HCT116 (cell line): ENCODE results near the gene NANOGP8. TPM values are rescaled to one million over a fixed set of nuclear protein-coding genes. Genes with fewer than 3 reads are reported as not detected.

Source experiments
- ATAC-seq: fragments of 200-7000 bp; cut with Tn5 transposase; 2 replicates; pipeline ENCODE4 v1.9.1; 2020; ENCODE audit warnings: mild to moderate bottlenecking, moderate library complexity
- BruUV-seq: library from RNA; stranded (reverse); fragments of 400-500 nt; replicated peaks from 2 replicates; lab custom pipeline; 2021; lab: Mats Ljungman, UMichigan
- CTCF ChIA-PET: fragments of 300-600 bp; sonication (Branson Sonifier 250); formaldehyde crosslinking; loops from one replicate; lab custom pipeline; 2021; ENCODE audit warnings: antibody characterized with exemption; lab: Charles Lee
- POLR2A ChIA-PET: fragments of 300-600, 350-600 bp; sonication (Branson Sonifier 250); formaldehyde crosslinking; loops from one replicate; lab custom pipeline; 2021; ENCODE audit warnings: antibody characterized with exemption; lab: Charles Lee
- RAD21 ChIA-PET, 2 experiments: fragments of 300-600 bp; sonication (Branson Sonifier 250); formaldehyde crosslinking; loops; one replicate each; lab custom pipeline; 2023; ENCODE audit warnings: low total read pairs in 2 of 2; ENCODE audit not compliant: uncharacterized antibody in 2 of 2, unreplicated experiment in 2 of 2, low non-redundant PET in 1 of 2; lab: Charles Lee
- DNase-seq: peaks from one replicate; pipeline ENCODE4 v3.0.0-alpha.2; 2010; ENCODE audit warnings: low read depth, low spot score
- H2AFZ ChIP-seq: fragments of 200-600 bp; shearing (Covaris generic), sonication (generic); 2 replicates; pipeline ENCODE4 v1.6.1; 2017; ENCODE audit warnings: low read depth, mixed run types, mixed read lengths, antibody characterized with exemption, low read length; ENCODE audit not compliant: poor library complexity, severe bottlenecking
- H3K27ac ChIP-seq: 2 replicates; pipeline ENCODE4 v1.5.1; 2012; ENCODE audit warnings: low read depth, low read length
- H3K27me3 ChIP-seq: fragments of 200-600 bp; sonication (generic); 2 replicates; pipeline ENCODE4 v1.6.1; 2016; ENCODE audit warnings: mixed run types, low read length, mixed read lengths; ENCODE audit not compliant: insufficient read depth
- H3K36me3 ChIP-seq, 2 experiments: fragments of 200-500 bp in 1 of 2; fragments of 200-600 bp in 1 of 2; sonication (Bioruptor generic) in 1 of 2; sonication (generic) in 1 of 2; 2 replicates each; pipeline versions ENCODE4 v1.5.1 to v1.6.1; 2014 to 2016; ENCODE audit warnings: low read length in 2 of 2, inconsistent platforms in 1 of 2, mixed read lengths in 1 of 2, mixed run types in 1 of 2; ENCODE audit not compliant: insufficient read depth in 2 of 2, control insufficient read depth in 1 of 2
- H3K4me1 ChIP-seq, 2 experiments: fragments of 200-600 bp in 1 of 2; sonication (generic) in 1 of 2; 2 replicates each; pipeline versions ENCODE4 v1.5.1 to v1.6.1; 2012 to 2017; ENCODE audit warnings: low read length in 2 of 2, inconsistent platforms in 1 of 2, mild to moderate bottlenecking in 1 of 2, mixed read lengths in 1 of 2, mixed run types in 1 of 2, moderate library complexity in 1 of 2; ENCODE audit not compliant: insufficient read depth in 2 of 2, control insufficient read depth in 1 of 2
- H3K4me2 ChIP-seq: fragments of 200-600 bp; sonication (generic); 2 replicates; pipeline ENCODE4 v1.6.1; 2017; ENCODE audit warnings: mixed run types, low read length, mixed read lengths
- H3K4me3 ChIP-seq, 2 experiments: fragments of 200-600 bp in 1 of 2; sonication (generic) in 1 of 2; replicated peaks in 1 of 2; 2 replicates each; pipeline ENCODE4 v1.5.1; 2011 to 2016; ENCODE audit warnings: low read length in 2 of 2, control low read depth in 1 of 2, low read depth in 1 of 2, mild to moderate bottlenecking in 1 of 2, mixed read lengths in 1 of 2, mixed run types in 1 of 2
- H3K79me2 ChIP-seq: fragments of 200-600 bp; sonication (generic); 2 replicates; pipeline ENCODE4 v1.6.1; 2017; ENCODE audit warnings: mild to moderate bottlenecking, mixed run types, low read length, moderate library complexity, mixed read lengths; ENCODE audit not compliant: insufficient read depth
- H3K9ac ChIP-seq: fragments of 200-600 bp; sonication (generic); 2 replicates; pipeline ENCODE4 v1.6.1; 2016; ENCODE audit warnings: low read length, mixed read lengths
- H3K9me2 ChIP-seq: fragments of 200-600 bp; sonication (generic), shearing (Covaris generic); 2 replicates; pipeline ENCODE4 v1.6.1; 2017; ENCODE audit warnings: mixed run types, mild to moderate bottlenecking, moderate library complexity; ENCODE audit not compliant: insufficient read depth
- H3K9me3 ChIP-seq, 2 experiments: fragments of 200-500 bp in 1 of 2; fragments of 200-600 bp in 1 of 2; sonication (Bioruptor generic) in 1 of 2; sonication (generic) in 1 of 2; 2 replicates each; pipeline ENCODE4 v1.6.1; 2014 to 2017; ENCODE audit warnings: low read length in 2 of 2, mixed read lengths in 2 of 2, inconsistent platforms in 1 of 2, low read depth in 1 of 2, mild to moderate bottlenecking in 1 of 2, mixed run types in 1 of 2, moderate library complexity in 1 of 2; ENCODE audit not compliant: control insufficient read depth in 1 of 2, insufficient read depth in 1 of 2
- H4K20me1 ChIP-seq: fragments of 200-600 bp; sonication (generic), shearing (Covaris generic); 2 replicates; pipeline ENCODE4 v1.6.1; 2017; ENCODE audit warnings: mixed run types, mild to moderate bottlenecking, moderate library complexity; ENCODE audit not compliant: insufficient read depth
- CBX3 ChIP-seq: IDR thresholded peaks from 2 replicates; pipeline ENCODE4 v1.6.1; 2012; ENCODE audit warnings: low read depth
- CEBPB ChIP-seq: IDR thresholded peaks from 2 replicates; pipeline ENCODE4 v1.6.1; 2012; ENCODE audit warnings: low read depth
- EGR1 ChIP-seq: IDR thresholded peaks from 2 replicates; pipeline ENCODE4 v1.6.1; 2012; ENCODE audit warnings: low read depth
- ELF1 ChIP-seq: IDR thresholded peaks from 2 replicates; pipeline ENCODE4 v1.6.1; 2012; ENCODE audit warnings: low read depth, borderline replicate concordance
- EZH2 ChIP-seq: fragments of 200-600 bp; sonication (generic); IDR thresholded peaks from 2 replicates; pipeline ENCODE4 v1.6.1; 2017; ENCODE audit warnings: antibody characterized with exemption, mixed run types
- FOSL1 ChIP-seq: IDR thresholded peaks from 2 replicates; pipeline ENCODE4 v1.6.1; 2012; ENCODE audit warnings: low read depth
- JUND ChIP-seq: IDR thresholded peaks from 2 replicates; pipeline ENCODE4 v1.6.1; 2012
- POLR2A ChIP-seq: IDR thresholded peaks from 2 replicates; pipeline ENCODE4 v1.7.0; 2011; ENCODE audit warnings: borderline replicate concordance; ENCODE audit not compliant: insufficient read depth, insufficient read length; ENCODE audit errors: extremely low read depth
- RAD21 ChIP-seq: IDR thresholded peaks from 2 replicates; pipeline ENCODE4 v1.6.1; 2012; ENCODE audit warnings: low read depth, mild to moderate bottlenecking
- SP1 ChIP-seq: IDR thresholded peaks from 2 replicates; pipeline ENCODE4 v1.6.1; 2012; ENCODE audit warnings: low read depth
- SRF ChIP-seq: IDR thresholded peaks from 2 replicates; pipeline ENCODE4 v1.6.1; 2012; ENCODE audit warnings: low read depth
- YY1 ChIP-seq: IDR thresholded peaks from 2 replicates; pipeline ENCODE4 v1.6.1; 2011; ENCODE audit warnings: low read length, low read depth, moderate library complexity, mild to moderate bottlenecking; ENCODE audit not compliant: insufficient replicate concordance; ENCODE audit errors: extremely low read depth
- ZFX ChIP-seq: fragments of 450-650 bp; IDR thresholded peaks from 2 replicates; pipeline ENCODE4 v1.6.1; 2017
- ZNF274 ChIP-seq: fragments of 200-500 bp; sonication (Bioruptor generic); IDR thresholded peaks from 2 replicates; pipeline ENCODE4 v1.6.1; 2014; ENCODE audit warnings: mild to moderate bottlenecking, low read depth, low read length, inconsistent platforms
- intact Hi-C: fragments of 100-400 bp; cut with micrococcal nuclease; formaldehyde crosslinking; loops from 2 replicates; pipeline ENCODE4 v1.10.0; 2022
- total RNA-seq: library from RNA; stranded (reverse); gene quantifications from one replicate; pipeline ENCODE4 v1.2.1, GENCODE V29; 2021; ENCODE audit not compliant: unreplicated experiment
- TF ChIP-seq, protein P1 (sequence below): IDR thresholded peaks from 2 replicates; pipeline ENCODE4 v1.6.1; 2012; ENCODE audit warnings: low read depth
- TF ChIP-seq, protein P2 (sequence below), 3 experiments: fragments of 200-600 bp in 1 of 3; sonication (generic) in 1 of 3; IDR thresholded peaks in 2 of 3; conservative IDR thresholded peaks in 1 of 3; 2 replicates each; pipeline ENCODE4 v1.5.1; 2012 to 2017; ENCODE audit warnings: low read depth in 2 of 3, low read length in 2 of 3, antibody characterized with exemption in 1 of 3, borderline replicate concordance in 1 of 3, control low read depth in 1 of 3, mild to moderate bottlenecking in 1 of 3, mixed read lengths in 1 of 3, mixed run types in 1 of 3, moderate library complexity in 1 of 3; ENCODE audit not compliant: insufficient read depth in 1 of 3
- TF ChIP-seq, protein P3 (sequence below): IDR thresholded peaks from 2 replicates; pipeline ENCODE4 v1.6.1; 2012
- TF ChIP-seq, protein P4 (sequence below): IDR thresholded peaks from 2 replicates; pipeline ENCODE4 v1.6.1; 2011; ENCODE audit warnings: mild to moderate bottlenecking, low read length, moderate library complexity; ENCODE audit not compliant: insufficient replicate concordance; ENCODE audit errors: extremely low read depth
- TF ChIP-seq, protein P5 (sequence below): IDR thresholded peaks from 2 replicates; pipeline ENCODE4 v1.6.1; 2012

Gene NANOGP8
- total RNA-seq, 1 experiment from 2014 or later, result not detected

DNA sequence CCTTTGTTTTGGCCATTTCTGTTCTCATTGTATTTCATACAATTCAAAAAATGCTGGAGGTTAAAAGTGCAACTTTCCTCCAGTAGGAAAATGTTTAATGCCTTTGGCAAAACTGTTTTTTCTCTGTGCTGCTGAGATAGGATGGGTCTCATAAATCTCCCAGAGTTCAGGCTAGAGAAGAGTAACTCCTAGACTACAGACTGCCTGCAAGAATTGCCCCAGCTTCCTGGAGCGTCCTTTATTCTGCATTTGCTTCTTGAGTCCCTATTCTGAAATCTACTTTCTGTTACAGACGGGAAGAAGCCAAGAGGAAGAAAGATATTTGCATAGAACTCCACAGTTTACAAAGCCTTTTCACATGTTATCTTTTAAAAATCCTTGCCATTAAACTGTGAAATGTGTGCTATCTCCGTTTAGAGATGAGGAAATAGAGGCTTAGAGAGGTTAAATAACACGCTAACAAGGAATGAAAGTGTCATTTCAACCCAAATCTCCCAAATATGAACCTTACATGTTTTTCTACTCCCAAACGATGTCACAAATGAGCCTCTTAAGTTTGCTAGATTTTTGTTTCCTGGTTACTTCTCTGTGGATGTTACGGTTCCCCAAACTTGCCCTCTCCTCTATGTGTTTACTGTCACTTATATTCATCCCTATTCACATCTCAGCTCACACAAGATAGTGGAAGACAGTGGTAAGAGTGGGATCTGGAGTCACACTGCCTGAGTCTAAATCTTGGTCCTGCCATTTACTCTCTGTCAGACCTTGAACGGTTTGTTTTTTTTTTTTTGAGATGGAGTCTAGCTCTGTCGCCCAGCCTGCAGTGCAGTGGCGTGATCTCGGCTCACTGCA is 17.4 kb downstream of the NANOGP8 start:
- Histone ChIP-seq H3K27me3 (no peaks in the 10 kb centered on the region), H4K20me1 (no peaks in the 10 kb centered on the region), H3K27ac (no peak overlapping the region), H3K4me1 (no peaks in the 10 kb centered on the region), H3K9me2 (no peaks in the 10 kb centered on the region)
- CTCF ChIA-PET, result interaction anchor here (2.2 kb wide), 1 partner anchor 11 kb away, joined by 6 read pairs; no protein-coding TSS in a partner anchor
- ATAC-seq (no peak), DNase-seq (no peak)
- no peak for TF ChIP-seq YY1
- TF ChIP-seq ELF1, result no peak
- no peak for TF ChIP-seq CBX3
- no peak for TF ChIP-seq EZH2
- TF ChIP-seq, protein P1, sequence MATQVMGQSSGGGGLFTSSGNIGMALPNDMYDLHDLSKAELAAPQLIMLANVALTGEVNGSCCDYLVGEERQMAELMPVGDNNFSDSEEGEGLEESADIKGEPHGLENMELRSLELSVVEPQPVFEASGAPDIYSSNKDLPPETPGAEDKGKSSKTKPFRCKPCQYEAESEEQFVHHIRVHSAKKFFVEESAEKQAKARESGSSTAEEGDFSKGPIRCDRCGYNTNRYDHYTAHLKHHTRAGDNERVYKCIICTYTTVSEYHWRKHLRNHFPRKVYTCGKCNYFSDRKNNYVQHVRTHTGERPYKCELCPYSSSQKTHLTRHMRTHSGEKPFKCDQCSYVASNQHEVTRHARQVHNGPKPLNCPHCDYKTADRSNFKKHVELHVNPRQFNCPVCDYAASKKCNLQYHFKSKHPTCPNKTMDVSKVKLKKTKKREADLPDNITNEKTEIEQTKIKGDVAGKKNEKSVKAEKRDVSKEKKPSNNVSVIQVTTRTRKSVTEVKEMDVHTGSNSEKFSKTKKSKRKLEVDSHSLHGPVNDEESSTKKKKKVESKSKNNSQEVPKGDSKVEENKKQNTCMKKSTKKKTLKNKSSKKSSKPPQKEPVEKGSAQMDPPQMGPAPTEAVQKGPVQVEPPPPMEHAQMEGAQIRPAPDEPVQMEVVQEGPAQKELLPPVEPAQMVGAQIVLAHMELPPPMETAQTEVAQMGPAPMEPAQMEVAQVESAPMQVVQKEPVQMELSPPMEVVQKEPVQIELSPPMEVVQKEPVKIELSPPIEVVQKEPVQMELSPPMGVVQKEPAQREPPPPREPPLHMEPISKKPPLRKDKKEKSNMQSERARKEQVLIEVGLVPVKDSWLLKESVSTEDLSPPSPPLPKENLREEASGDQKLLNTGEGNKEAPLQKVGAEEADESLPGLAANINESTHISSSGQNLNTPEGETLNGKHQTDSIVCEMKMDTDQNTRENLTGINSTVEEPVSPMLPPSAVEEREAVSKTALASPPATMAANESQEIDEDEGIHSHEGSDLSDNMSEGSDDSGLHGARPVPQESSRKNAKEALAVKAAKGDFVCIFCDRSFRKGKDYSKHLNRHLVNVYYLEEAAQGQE, result no peak
- TF ChIP-seq JUND, result no peak
- TF ChIP-seq, protein P2, sequence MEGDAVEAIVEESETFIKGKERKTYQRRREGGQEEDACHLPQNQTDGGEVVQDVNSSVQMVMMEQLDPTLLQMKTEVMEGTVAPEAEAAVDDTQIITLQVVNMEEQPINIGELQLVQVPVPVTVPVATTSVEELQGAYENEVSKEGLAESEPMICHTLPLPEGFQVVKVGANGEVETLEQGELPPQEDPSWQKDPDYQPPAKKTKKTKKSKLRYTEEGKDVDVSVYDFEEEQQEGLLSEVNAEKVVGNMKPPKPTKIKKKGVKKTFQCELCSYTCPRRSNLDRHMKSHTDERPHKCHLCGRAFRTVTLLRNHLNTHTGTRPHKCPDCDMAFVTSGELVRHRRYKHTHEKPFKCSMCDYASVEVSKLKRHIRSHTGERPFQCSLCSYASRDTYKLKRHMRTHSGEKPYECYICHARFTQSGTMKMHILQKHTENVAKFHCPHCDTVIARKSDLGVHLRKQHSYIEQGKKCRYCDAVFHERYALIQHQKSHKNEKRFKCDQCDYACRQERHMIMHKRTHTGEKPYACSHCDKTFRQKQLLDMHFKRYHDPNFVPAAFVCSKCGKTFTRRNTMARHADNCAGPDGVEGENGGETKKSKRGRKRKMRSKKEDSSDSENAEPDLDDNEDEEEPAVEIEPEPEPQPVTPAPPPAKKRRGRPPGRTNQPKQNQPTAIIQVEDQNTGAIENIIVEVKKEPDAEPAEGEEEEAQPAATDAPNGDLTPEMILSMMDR (IDR thresholded peaks at IDR 0.05 in 2 of 3, conservative IDR thresholded peaks at IDR 0.05 in 1 of 3; ENCODE audit: borderline replicate concordance in 1 of 3, insufficient read depth in 1 of 3, low read depth in 2 of 3, low read length in 2 of 3), result no peak
- TF ChIP-seq, protein P3, sequence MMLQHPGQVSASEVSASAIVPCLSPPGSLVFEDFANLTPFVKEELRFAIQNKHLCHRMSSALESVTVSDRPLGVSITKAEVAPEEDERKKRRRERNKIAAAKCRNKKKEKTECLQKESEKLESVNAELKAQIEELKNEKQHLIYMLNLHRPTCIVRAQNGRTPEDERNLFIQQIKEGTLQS, result no peak
- no peak for TF ChIP-seq POLR2A
- TF ChIP-seq, protein P4, sequence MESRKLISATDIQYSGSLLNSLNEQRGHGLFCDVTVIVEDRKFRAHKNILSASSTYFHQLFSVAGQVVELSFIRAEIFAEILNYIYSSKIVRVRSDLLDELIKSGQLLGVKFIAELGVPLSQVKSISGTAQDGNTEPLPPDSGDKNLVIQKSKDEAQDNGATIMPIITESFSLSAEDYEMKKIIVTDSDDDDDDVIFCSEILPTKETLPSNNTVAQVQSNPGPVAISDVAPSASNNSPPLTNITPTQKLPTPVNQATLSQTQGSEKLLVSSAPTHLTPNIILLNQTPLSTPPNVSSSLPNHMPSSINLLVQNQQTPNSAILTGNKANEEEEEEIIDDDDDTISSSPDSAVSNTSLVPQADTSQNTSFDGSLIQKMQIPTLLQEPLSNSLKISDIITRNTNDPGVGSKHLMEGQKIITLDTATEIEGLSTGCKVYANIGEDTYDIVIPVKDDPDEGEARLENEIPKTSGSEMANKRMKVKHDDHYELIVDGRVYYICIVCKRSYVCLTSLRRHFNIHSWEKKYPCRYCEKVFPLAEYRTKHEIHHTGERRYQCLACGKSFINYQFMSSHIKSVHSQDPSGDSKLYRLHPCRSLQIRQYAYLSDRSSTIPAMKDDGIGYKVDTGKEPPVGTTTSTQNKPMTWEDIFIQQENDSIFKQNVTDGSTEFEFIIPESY, result no peak
- no peak for TF ChIP-seq RAD21
- TF ChIP-seq ZFX, result no peak
- TF ChIP-seq CEBPB, result no peak
- no peak for TF ChIP-seq ZNF274
- TF ChIP-seq EGR1, result no peak
- TF ChIP-seq, protein P5, sequence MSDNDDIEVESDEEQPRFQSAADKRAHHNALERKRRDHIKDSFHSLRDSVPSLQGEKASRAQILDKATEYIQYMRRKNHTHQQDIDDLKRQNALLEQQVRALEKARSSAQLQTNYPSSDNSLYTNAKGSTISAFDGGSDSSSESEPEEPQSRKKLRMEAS, result no peak
- TF ChIP-seq FOSL1, result no peak
- no peak for TF ChIP-seq SRF
- no peak for TF ChIP-seq SP1
- TF ChIP-seq, all 23 proteins: peak for 0
- Histone ChIP-seq H3K4me2 (no peak overlapping the region), H3K4me3 (no peak overlapping the region), H3K9ac (no peak overlapping the region), H2AFZ (no peak overlapping the region), H3K79me2 (no peaks in the 10 kb centered on the region), H3K36me3 (no peaks in the 10 kb centered on the region), H3K9me3 (no peaks in the 10 kb centered on the region)
- BruUV-seq, result no TSS peak
- intact Hi-C loops, result no loop called here
- POLR2A ChIA-PET, result no interaction called here
- RAD21 ChIA-PET, result no interaction called here
